B cell (primary cell): ENCODE measurements around the gene LRRC7.

ENCODE experiments used
- CTCF ChIP-seq: fragments of 200-600 bp; IDR thresholded peaks from one replicate; pipeline ENCODE4 v1.8.0; 2022; ENCODE audit warnings: antibody characterized with exemption, mild to moderate bottlenecking
- EZH2 ChIP-seq: IDR thresholded peaks from 2 replicates; pipeline ENCODE4 v1.6.1; 2012; ENCODE audit warnings: borderline replicate concordance, low read depth, mild to moderate bottlenecking, moderate library complexity, low read length; ENCODE audit not compliant: insufficient read depth, poor library complexity, severe bottlenecking

GRCh38 chr1:69523032-69523431 lies 44.7 kb upstream of the LRRC7 start:
- no peak for TF ChIP-seq CTCF
- TF ChIP-seq EZH2 = no peak
